Keratinocyte (primary cell): Measurements from ENCODE around the gene ZDHHC6. TPM values are rescaled to one million over a fixed set of nuclear protein-coding genes. Genes with fewer than 3 reads are reported as not detected.

Experiments used
- DNase-seq: peaks from one replicate; pipeline ENCODE4 v3.0.0-alpha.2; 2011; ENCODE audit warnings: low read depth, missing footprints, low spot score
- FAIRE-seq: peaks from 2 replicates; lab custom pipeline; 2011; peaks lifted over from hg19 to GRCh38; lab: Jason Lieb, UNC
- H2AFZ ChIP-seq: 2 replicates; pipeline ENCODE4 v1.6.0; 2012; ENCODE audit warnings: low read length, control low read depth, inconsistent platforms; ENCODE audit not compliant: control insufficient read depth
- H3K27ac ChIP-seq: 2 replicates; pipeline ENCODE4 v1.5.1; 2011; ENCODE audit warnings: low read length; ENCODE audit not compliant: control insufficient read depth, insufficient read depth
- H3K27me3 ChIP-seq: 3 replicates; pipeline ENCODE4 v1.6.0; 2011; ENCODE audit warnings: low read length; ENCODE audit not compliant: control insufficient read depth, insufficient read depth; ENCODE audit errors: extremely low read depth
- H3K36me3 ChIP-seq, 2 experiments: 2 replicates in 1 of 2; 3 replicates in 1 of 2; pipeline ENCODE4 v1.5.1; 2011; ENCODE audit warnings: low read length in 2 of 2, mild to moderate bottlenecking in 1 of 2; ENCODE audit not compliant: control insufficient read depth in 2 of 2, insufficient read depth in 2 of 2; ENCODE audit errors: extremely low read depth in 1 of 2
- H3K4me1 ChIP-seq: 3 replicates; pipeline ENCODE4 v1.5.1; 2011; ENCODE audit warnings: low read length; ENCODE audit not compliant: control insufficient read depth, insufficient read depth; ENCODE audit errors: extremely low read depth
- H3K4me2 ChIP-seq: 3 replicates; pipeline ENCODE4 v1.6.0; 2011; ENCODE audit warnings: low read depth, low read length; ENCODE audit not compliant: control insufficient read depth, insufficient read depth; ENCODE audit errors: extremely low read depth
- H3K4me3 ChIP-seq, 3 experiments: fragments of 200-600 bp in 1 of 3; sonication (generic) in 1 of 3; 2 replicates in 2 of 3; 3 replicates in 1 of 3; pipeline ENCODE4 v1.5.1; 2011 to 2016; ENCODE audit warnings: low read length in 3 of 3, mild to moderate bottlenecking in 3 of 3, control low read depth in 2 of 3, inconsistent platforms in 1 of 3, low read depth in 1 of 3, mixed read lengths in 1 of 3, mixed run types in 1 of 3, moderate library complexity in 1 of 3; ENCODE audit not compliant: control insufficient read depth in 2 of 3, insufficient read depth in 2 of 3; ENCODE audit errors: extremely low read depth in 1 of 3
- H3K79me2 ChIP-seq: 2 replicates; pipeline ENCODE4 v1.6.0; 2012; ENCODE audit warnings: low read length; ENCODE audit not compliant: control insufficient read depth, insufficient read depth
- H3K9ac ChIP-seq: 3 replicates; pipeline ENCODE4 v1.6.0; 2011; ENCODE audit warnings: low read length; ENCODE audit not compliant: control insufficient read depth, insufficient read depth; ENCODE audit errors: extremely low read depth
- H3K9me1 ChIP-seq: 3 replicates; pipeline ENCODE4 v1.6.0; 2011; ENCODE audit warnings: low read length; ENCODE audit not compliant: control insufficient read depth, insufficient read depth; ENCODE audit errors: extremely low read depth
- H3K9me3 ChIP-seq: 2 replicates; pipeline ENCODE4 v1.5.1; 2012; ENCODE audit warnings: low read depth, low read length; ENCODE audit not compliant: control insufficient read depth
- H4K20me1 ChIP-seq: 3 replicates; pipeline ENCODE4 v1.6.0; 2011; ENCODE audit warnings: low read length; ENCODE audit not compliant: control insufficient read depth, insufficient read depth; ENCODE audit errors: extremely low read depth
- CTCF ChIP-seq, 3 experiments: IDR thresholded peaks in 1 of 3; conservative IDR thresholded peaks in 1 of 3; optimal IDR thresholded peaks in 1 of 3; 2 replicates in 2 of 3; 3 replicates in 1 of 3; pipeline versions ENCODE3 to v1.5.1; 2011; ENCODE audit warnings: low read length in 3 of 3, mild to moderate bottlenecking in 3 of 3, moderate library complexity in 2 of 3, control low read depth in 1 of 3, inconsistent platforms in 1 of 3; ENCODE audit not compliant: insufficient read depth in 2 of 3; ENCODE audit errors: extremely low read depth in 1 of 3
- EZH2 ChIP-seq: IDR thresholded peaks from one replicate; pipeline ENCODE4 v1.6.1; 2012; ENCODE audit warnings: inconsistent platforms, mild to moderate bottlenecking, low read length, moderate library complexity
- dilution Hi-C: fragments of 300-500 bp; cut with MboI; formaldehyde crosslinking; loops from one replicate; pipeline ENCODE4 v1.7.0; 2020; ENCODE audit warnings: low sequenced_read_pairs; ENCODE audit not compliant: extremely low pct_ligation_motif_present
- polyA plus RNA-seq, 5 experiments: library from polyadenylated mRNA; depleted of rRNA in 3 of 5; stranded (reverse) in 3 of 5; stranded (forward) in 1 of 5; unstranded in 1 of 5; fragments of >200 nt; gene quantifications; 1 replicate in 1 of 5; 2 replicates in 3 of 5; 3 replicates in 1 of 5; pipeline versions ENCODE4 v1.2.1 to v1.2.3, GENCODE V29; 2011 to 2012; ENCODE audit warnings: missing spikeins in 2 of 5, low read depth in 1 of 5, low replicate concordance in 1 of 5

Gene ZDHHC6
- polyA plus RNA-seq, 1 donor (not counting 4 experiments of a cell fraction or from before 2014, with no cell fraction given): 34.2 TPM

DNA sequence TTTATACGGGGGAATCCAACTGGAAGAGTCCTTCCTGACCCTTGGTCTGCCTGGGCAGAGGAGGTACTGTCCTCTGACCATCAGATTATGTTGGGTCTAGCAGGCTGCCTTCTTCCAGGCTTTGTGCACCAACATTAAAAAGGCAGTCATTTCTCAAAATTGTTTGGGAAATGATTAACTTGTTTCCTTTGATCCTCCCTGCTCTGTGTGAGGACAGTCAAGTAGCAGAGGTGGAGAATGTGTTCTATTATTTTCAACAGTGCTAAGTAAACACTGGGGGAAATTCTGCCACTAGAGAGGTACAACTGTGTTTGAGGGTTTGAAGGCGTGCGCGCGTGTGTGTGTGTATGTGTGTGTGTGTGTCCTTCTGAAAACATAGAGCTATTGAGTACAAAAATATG, 52.2 kb downstream of the ZDHHC6 start:
- Histone ChIP-seq H3K4me2 (no peak overlapping the region), H3K9ac (no peak overlapping the region), H3K27me3 (no peaks in the 10 kb centered on the region), H3K27ac (no peak overlapping the region), H3K79me2 (no peaks in the 10 kb centered on the region), H3K4me1 (no peaks in the 10 kb centered on the region), H3K9me3 (no peaks in the 10 kb centered on the region), H2AFZ (no peak overlapping the region), H3K4me3 (no peak overlapping the region), H3K9me1 (no peaks in the 10 kb centered on the region), H3K36me3 (no peaks in the 10 kb centered on the region), H4K20me1 (no peaks in the 10 kb centered on the region)
- FAIRE-seq (no peak), DNase-seq (no peak)
- TF ChIP-seq CTCF (optimal IDR thresholded peaks at IDR 0.05 in 1 of 3, IDR thresholded peaks at IDR 0.05 in 1 of 3, conservative IDR thresholded peaks at IDR 0.05 in 1 of 3; ENCODE audit: extremely low read depth in 1 of 3, insufficient read depth in 2 of 3, low read length in 3 of 3): no peak
- no peak for TF ChIP-seq EZH2
- dilution Hi-C loops: no loop called here

GRCh38 chr10:112393827-112394226, 52.9 kb downstream of the ZDHHC6 start:
- dilution Hi-C loops: no loop called here
- no peak for FAIRE-seq
- no peaks in the 10 kb centered on the region for H3K36me3 ChIP-seq
- H3K9me1 ChIP-seq: no peaks in the 10 kb centered on the region
- H4K20me1 ChIP-seq: no peaks in the 10 kb centered on the region
- H2AFZ ChIP-seq: no peak overlapping the region
- H3K9ac ChIP-seq: no peak overlapping the region
- H3K27ac ChIP-seq: no peak overlapping the region
- no peaks in the 10 kb centered on the region for H3K27me3 ChIP-seq
- H3K9me3 ChIP-seq: no peaks in the 10 kb centered on the region
- no peak overlapping the region for H3K4me2 ChIP-seq
- no peak for TF ChIP-seq CTCF (optimal IDR thresholded peaks at IDR 0.05 in 1 of 3, IDR thresholded peaks at IDR 0.05 in 1 of 3, conservative IDR thresholded peaks at IDR 0.05 in 1 of 3; ENCODE audit: extremely low read depth in 1 of 3, insufficient read depth in 2 of 3, low read length in 3 of 3)
- no peak for TF ChIP-seq EZH2
- no peaks in the 10 kb centered on the region for H3K4me1 ChIP-seq
- H3K4me3 ChIP-seq: no peak overlapping the region
- no peak for DNase-seq
- no peaks in the 10 kb centered on the region for H3K79me2 ChIP-seq
